Measurements from ENCODE around the gene RASGRF1. TPM values are rescaled to one million over a fixed set of nuclear protein-coding genes. Genes with fewer than 3 reads are reported as not detected.

RASGRF1 gene
- total RNA-seq, 1 donor from 2014 or later: 0.41 TPM

DNA sequence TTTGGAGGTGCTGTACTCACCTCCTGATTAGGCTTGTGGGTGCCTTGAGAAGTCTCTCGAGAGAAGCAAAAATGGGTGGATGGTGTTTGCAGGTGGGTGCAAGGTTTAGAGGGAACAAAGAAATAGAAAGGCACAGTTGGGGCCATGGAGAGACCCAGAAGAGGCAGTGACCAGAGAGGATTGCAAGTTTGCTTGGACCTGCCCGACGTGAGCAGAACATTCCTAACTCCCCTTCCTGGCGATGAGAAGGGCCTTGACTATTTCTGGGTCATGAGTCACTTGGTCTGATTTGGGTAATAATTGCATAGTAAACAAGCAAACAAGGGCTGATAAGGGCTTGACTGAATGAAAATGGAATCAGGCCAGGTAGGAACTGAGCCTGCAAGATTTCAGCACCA, 138.7 kb downstream of the RASGRF1 start:
- Mint-ChIP-seq H3K4me1 (ENCODE audit: unreplicated experiment) (peaks cover 5% of the 10 kb centered on the region), H3K36me3 (no peaks in the 10 kb centered on the region), H3K27ac (peak overlapping the region; percentile 80), H3K9me3 (no peaks in the 10 kb centered on the region), H3K4me3 (no peak overlapping the region), H3K27me3 (peaks cover 6% of the 10 kb centered on the region)
- TF ChIP-seq, protein P1, sequence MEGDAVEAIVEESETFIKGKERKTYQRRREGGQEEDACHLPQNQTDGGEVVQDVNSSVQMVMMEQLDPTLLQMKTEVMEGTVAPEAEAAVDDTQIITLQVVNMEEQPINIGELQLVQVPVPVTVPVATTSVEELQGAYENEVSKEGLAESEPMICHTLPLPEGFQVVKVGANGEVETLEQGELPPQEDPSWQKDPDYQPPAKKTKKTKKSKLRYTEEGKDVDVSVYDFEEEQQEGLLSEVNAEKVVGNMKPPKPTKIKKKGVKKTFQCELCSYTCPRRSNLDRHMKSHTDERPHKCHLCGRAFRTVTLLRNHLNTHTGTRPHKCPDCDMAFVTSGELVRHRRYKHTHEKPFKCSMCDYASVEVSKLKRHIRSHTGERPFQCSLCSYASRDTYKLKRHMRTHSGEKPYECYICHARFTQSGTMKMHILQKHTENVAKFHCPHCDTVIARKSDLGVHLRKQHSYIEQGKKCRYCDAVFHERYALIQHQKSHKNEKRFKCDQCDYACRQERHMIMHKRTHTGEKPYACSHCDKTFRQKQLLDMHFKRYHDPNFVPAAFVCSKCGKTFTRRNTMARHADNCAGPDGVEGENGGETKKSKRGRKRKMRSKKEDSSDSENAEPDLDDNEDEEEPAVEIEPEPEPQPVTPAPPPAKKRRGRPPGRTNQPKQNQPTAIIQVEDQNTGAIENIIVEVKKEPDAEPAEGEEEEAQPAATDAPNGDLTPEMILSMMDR (conservative IDR thresholded peaks at IDR 0.05): no peak
- no peak for DNase-seq (ENCODE audit: extremely low spot score, unreplicated experiment)

DNA sequence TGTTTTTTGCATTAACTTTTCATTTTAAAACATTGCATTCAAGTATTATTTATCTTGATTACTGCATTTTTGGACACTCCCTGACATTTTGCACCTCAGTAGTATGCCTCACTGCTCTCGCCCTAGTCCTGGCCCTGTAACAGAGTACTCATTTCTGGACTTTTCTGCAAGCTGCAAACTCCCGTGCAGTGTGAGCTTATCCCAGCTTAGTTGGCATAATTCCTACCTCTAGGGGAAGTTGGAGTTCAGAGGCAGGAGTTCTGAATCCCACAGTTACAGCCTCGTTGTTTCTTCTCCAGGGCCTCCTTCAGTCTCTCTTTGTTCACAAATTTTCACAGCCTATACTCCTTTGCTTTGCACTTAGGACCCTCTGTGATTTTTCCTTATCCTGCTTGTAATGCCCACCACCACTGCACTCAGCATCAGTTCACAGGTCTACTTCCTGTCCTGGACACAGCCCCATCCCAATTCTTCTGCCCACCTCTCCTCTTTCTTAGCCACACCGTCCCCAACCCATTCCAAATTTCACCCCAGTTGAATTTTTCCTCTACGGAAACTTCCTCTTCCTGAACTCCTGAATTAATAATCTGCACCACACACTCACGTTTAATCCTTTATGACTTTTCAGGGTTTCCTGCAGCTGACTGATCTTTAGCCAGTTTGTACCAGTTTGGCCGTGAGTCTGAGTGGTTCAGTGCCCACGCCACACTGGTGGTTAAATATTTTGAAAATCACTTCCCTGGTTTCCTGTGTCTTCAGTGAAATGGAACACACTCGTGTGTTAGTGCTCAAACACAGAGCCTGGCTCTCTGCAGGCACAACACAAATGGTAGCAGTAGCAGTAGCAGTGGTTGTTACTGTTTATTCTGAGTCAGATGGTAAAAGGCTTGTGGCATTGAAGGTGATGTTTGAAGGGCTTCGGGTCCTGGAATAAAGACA, 139.4 kb downstream of the RASGRF1 start:
- no peak for DNase-seq (ENCODE audit: extremely low spot score, unreplicated experiment)
- TF ChIP-seq, protein P1 (conservative IDR thresholded peaks at IDR 0.05): peak; percentile 26
- Mint-ChIP-seq H3K4me1 (ENCODE audit: unreplicated experiment) (peaks cover 5% of the 10 kb centered on the region), H3K27ac (peak overlapping the region; percentile 80), H3K4me3 (no peak overlapping the region), H3K36me3 (no peaks in the 10 kb centered on the region), H3K9me3 (no peaks in the 10 kb centered on the region), H3K27me3 (peaks cover 8% of the 10 kb centered on the region)

DNA sequence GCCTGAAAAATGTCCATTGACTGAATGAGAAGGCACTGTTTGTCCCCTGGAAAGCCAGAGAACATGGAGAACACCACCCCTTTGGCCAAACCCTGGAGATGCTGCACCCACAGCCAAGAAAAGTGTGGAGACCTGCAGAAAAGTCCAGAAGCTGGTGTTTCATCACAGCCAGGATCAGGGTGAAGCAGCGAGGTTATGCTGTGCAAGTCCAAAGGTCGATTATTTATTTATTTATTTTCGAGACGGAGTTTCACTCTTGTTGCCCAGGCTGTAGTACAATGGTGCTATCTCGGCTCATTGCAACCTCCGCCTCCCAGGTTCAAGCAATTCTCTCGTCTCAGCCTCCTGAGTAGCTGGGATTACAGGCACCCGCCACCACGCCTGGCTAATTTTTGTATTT, 140.2 kb downstream of the RASGRF1 start:
- Mint-ChIP-seq H3K4me1 (ENCODE audit: unreplicated experiment) (peaks cover 5% of the 10 kb centered on the region), H3K4me3 (no peak overlapping the region), H3K27ac (no peak overlapping the region), H3K27me3 (peaks cover 9% of the 10 kb centered on the region), H3K9me3 (no peaks in the 10 kb centered on the region), H3K36me3 (no peaks in the 10 kb centered on the region)
- DNase-seq (ENCODE audit: extremely low spot score, unreplicated experiment): no peak
- TF ChIP-seq, protein P1 (conservative IDR thresholded peaks at IDR 0.05): no peak

DNA sequence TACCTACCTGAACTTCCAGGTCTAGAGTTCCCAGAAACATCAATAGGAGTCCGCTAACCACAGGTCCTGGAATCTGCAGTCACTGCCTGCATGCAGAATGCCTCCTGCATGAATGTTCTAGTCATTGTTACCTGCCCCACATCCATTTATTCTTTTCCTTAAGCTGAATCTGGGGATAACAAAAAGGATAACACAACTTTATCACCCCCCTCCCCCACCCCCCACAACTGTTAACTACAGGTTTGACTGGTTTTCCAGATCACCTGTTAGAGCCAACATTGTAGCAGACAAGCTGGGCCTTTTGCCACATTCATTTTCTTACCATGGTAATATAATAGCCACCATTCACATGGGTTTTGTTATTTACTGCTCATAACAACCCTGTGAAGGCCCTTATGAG, 141.1 kb downstream of the RASGRF1 start:
- H3K36me3 Mint-ChIP-seq: no peaks in the 10 kb centered on the region
- H3K4me1 Mint-ChIP-seq (ENCODE audit: unreplicated experiment): peaks cover 5% of the 10 kb centered on the region
- TF ChIP-seq, protein P1 (conservative IDR thresholded peaks at IDR 0.05): no peak
- no peak for DNase-seq (ENCODE audit: extremely low spot score, unreplicated experiment)
- no peak overlapping the region for H3K4me3 Mint-ChIP-seq
- H3K27me3 Mint-ChIP-seq: peaks cover 11% of the 10 kb centered on the region
- H3K27ac Mint-ChIP-seq: peak overlapping the region; percentile 37
- H3K9me3 Mint-ChIP-seq: no peaks in the 10 kb centered on the region

DNA sequence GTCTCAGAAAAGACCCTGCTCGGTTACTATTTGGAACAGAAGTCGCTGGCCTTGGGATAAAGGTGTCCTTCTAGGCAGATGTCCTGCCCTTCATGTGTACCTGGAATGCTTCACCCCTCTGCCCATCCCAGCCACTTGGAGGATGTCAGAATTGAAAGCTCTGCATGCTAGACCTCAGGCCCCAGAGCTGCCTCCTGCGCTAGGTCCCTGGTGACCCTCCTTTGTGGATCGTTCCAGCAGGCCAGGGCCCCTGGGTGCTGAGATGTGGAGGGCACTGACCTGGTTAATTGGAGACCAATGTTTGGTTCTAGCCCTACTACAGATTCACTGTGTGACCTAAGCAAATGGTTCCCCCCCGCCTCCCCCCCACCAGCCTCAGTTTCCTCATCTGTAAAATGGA, 143.1 kb downstream of the RASGRF1 start:
- H3K4me1 Mint-ChIP-seq (ENCODE audit: unreplicated experiment): peaks cover 5% of the 10 kb centered on the region
- no peaks in the 10 kb centered on the region for H3K36me3 Mint-ChIP-seq
- no peak for DNase-seq (ENCODE audit: extremely low spot score, unreplicated experiment)
- H3K4me3 Mint-ChIP-seq: peak overlapping the region; percentile 45
- H3K27me3 Mint-ChIP-seq: peaks cover 21% of the 10 kb centered on the region
- H3K27ac Mint-ChIP-seq: no peak overlapping the region
- H3K9me3 Mint-ChIP-seq: no peaks in the 10 kb centered on the region
- TF ChIP-seq, protein P1 (conservative IDR thresholded peaks at IDR 0.05): no peak
